Ectodermal cell (in vitro differentiated cells): ENCODE measurements around the gene ZFHX3.

Experiments
- H3K27ac ChIP-seq: 2 replicates; pipeline ENCODE4 v1.7.0; 2013; ENCODE audit warnings: mild to moderate bottlenecking, low read depth, low read length; ENCODE audit not compliant: insufficient read depth, poor library complexity, severe bottlenecking
- H3K27me3 ChIP-seq: 2 replicates; pipeline ENCODE4 v1.7.0; 2013; ENCODE audit warnings: mild to moderate bottlenecking, low read length; ENCODE audit not compliant: insufficient read depth, control insufficient read depth, poor library complexity, severe bottlenecking
- H3K36me3 ChIP-seq: one replicate; pipeline ENCODE4 v1.7.0; 2013; ENCODE audit warnings: low read length; ENCODE audit not compliant: control insufficient read depth, insufficient read depth
- H3K4me1 ChIP-seq: one replicate; pipeline ENCODE4 v1.7.0; 2013; ENCODE audit warnings: low read length; ENCODE audit not compliant: control insufficient read depth, insufficient read depth
- H3K4me3 ChIP-seq: 2 replicates; pipeline ENCODE4 v1.7.0; 2013; ENCODE audit warnings: low read depth, low read length, control low read depth; ENCODE audit not compliant: insufficient read depth
- H3K9me3 ChIP-seq: 2 replicates; pipeline ENCODE4 v1.7.0; 2013; ENCODE audit warnings: mild to moderate bottlenecking, low read length, moderate library complexity; ENCODE audit not compliant: control insufficient read depth
- WGBS, 2 experiments: methylation state at CpG; one replicate each; pipeline ENCODE4 v1.1.7; 2013; ENCODE audit warnings: missing lambda C conversion rate in 2 of 2; 5-methylcytosine and 5-hydroxymethylcytosine counted together

The ZFHX3 gene

DNA sequence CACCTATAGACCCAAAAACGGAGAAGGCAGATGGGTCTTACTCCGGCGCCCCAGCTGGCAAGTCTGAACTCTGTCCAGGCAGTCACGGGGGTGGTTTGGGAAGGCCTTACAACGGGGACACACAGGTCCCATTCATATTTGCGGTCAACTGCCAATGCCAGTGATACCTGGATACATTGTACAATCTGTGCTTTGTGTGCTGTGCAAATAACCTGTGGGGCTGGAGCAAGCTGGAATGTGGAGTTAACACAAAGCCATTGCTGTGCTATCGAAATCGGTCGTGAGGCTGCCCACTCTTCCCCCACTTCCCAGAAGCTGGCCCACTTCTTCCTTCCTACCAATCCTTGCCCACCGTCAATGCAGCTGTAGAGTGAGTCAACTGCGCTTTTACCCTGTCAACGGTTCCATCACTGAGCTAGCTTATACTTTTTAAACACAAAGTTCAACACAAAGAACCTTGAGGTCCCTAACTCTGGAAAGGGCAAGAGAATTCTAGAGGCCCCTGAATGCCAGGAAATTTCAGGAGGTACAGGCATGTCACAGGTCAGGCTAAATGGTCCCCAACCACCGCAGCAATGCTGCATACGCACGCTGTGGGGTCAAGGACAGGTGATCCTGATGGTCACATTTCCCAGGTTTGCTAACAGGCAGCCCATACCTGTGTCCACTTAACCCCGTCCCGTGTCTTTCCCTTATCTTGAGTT, 122.8 kb downstream of the ZFHX3 start:
- no peaks in the 10 kb centered on the region for H3K9me3 ChIP-seq
- H3K36me3 ChIP-seq = no peaks in the 10 kb centered on the region
- no peak overlapping the region for H3K4me3 ChIP-seq
- H3K27me3 ChIP-seq = no peaks in the 10 kb centered on the region
- WGBS, 2 experiments = 93 to 94% methylated on average over 17 of the region's 17 CpGs
- H3K27ac ChIP-seq = no peak overlapping the region
- H3K4me1 ChIP-seq = peaks cover 11% of the 10 kb centered on the region

DNA sequence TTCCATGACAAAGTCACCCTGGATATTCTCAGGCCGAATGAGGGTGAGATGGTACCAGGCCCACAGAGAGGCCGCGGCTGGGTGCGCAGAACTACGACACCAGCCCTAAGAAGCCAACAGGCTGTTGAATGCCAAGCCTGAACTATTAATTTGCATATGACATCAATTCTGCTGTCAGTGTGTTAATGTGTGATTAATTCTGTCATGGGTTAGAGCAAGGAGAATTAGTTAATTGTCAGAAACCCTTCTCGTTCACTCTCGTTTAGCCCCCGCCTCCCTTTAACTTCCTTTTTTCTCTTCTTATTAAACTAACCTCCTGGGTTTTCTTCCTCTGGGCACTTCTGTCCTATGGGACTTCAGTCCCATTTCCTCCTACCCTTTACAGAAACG, 123.4 kb downstream of the ZFHX3 start:
- Histone ChIP-seq H3K4me3 (no peak overlapping the region), H3K27me3 (no peaks in the 10 kb centered on the region), H3K9me3 (no peaks in the 10 kb centered on the region), H3K4me1 (peaks cover 11% of the 10 kb centered on the region), H3K27ac (no peak overlapping the region), H3K36me3 (no peaks in the 10 kb centered on the region)
- WGBS, 2 experiments = 95% methylated on average over 9 of the region's 9 CpGs

DNA sequence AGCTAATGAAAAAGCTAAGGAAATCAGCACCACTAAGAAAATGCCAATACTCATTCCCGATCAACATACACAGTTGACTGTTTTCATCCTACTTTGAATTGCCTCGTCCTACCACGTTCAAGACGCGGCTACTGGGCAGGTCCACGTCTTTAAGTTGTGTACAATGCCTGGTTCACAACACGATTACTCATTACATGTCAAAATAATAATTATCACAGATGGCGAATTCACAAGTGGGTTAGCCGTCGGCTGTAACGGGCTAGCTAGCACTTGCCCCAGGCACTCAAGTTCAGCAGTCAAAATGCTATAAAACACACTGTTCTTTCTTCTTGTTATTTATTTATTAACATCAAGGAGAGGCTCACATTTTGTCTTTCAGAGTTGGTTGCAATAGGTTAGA, 124.2 kb downstream of the ZFHX3 start:
- 93 to 95% methylated on average over 11 of the region's 11 CpGs for WGBS, 2 experiments
- peaks cover 11% of the 10 kb centered on the region for H3K4me1 ChIP-seq
- no peaks in the 10 kb centered on the region for H3K36me3 ChIP-seq
- H3K9me3 ChIP-seq = no peaks in the 10 kb centered on the region
- H3K27me3 ChIP-seq = no peaks in the 10 kb centered on the region
- H3K27ac ChIP-seq = no peak overlapping the region
- H3K4me3 ChIP-seq = no peak overlapping the region

DNA sequence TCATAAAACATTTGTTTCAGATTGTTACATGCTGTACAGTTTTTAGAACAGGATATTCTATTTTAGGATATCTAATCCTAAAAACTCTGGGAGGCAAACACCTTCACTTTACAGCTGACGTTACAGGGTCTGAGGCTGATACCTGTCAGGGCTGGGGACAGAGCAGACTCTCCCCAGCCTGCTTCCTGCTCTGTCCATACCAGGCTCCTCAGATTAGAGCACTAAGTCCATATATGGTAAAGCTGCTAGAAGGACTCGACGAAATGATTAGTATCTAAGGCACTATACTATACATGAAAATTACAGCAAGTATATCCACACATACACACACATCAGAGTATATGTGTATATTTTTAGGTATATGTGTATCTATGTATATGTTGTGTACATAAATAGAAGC, 125.2 kb downstream of the ZFHX3 start:
- H3K36me3 ChIP-seq = no peaks in the 10 kb centered on the region
- H3K27ac ChIP-seq = no peak overlapping the region
- H3K9me3 ChIP-seq = no peaks in the 10 kb centered on the region
- H3K4me1 ChIP-seq = peaks cover 11% of the 10 kb centered on the region
- no peak overlapping the region for H3K4me3 ChIP-seq
- WGBS, 2 experiments = 88 to 89% methylated on average over 1 of the region's 3 CpGs
- H3K27me3 ChIP-seq = no peaks in the 10 kb centered on the region

DNA sequence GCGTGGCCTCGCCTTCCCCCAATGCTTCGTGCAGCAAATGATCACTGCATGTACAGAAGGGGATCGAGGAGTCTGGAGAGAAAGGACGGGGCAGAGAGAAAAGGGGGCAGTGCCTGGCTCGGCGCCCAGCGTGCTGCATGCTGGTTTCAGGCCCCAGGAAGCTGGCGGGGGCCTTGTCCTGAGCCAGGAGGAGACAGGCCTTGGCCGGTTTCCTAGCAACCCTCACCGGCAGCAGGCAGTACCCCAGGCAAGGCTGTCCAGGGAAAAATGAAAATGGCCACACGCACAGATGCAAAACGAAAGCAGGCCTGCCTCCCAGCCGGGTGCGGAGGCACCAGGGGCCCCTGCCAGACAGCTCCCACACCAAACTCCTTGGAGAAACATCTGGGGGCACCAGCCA, 126.3 kb downstream of the ZFHX3 start:
- Histone ChIP-seq H3K4me3 (no peak overlapping the region), H3K36me3 (no peaks in the 10 kb centered on the region), H3K27me3 (no peaks in the 10 kb centered on the region), H3K4me1 (peaks cover 11% of the 10 kb centered on the region), H3K9me3 (no peaks in the 10 kb centered on the region), H3K27ac (no peak overlapping the region)
- WGBS, 2 experiments = 64 to 74% methylated on average over 15 of the region's 15 CpGs

DNA sequence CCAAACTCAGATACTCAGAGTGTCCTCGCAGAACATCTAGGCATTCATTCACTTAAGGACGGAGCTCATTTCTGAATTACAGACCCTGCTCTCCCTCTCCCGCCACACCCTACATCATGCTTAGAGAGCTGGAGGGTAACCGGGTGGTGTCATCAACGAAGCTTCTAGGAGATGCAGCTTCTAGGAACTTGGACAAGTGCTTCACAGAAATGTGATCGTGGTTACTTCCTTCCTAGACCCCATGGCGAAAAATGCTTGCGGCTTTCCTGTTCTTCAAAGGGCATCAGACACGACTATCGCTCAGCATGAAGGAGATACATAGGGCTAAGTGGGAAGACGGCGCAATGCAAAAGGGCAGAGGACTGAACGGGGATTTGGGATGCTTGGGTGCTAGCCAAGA, 126.8 kb downstream of the ZFHX3 start:
- no peaks in the 10 kb centered on the region for H3K36me3 ChIP-seq
- H3K4me1 ChIP-seq = peaks cover 11% of the 10 kb centered on the region
- H3K27ac ChIP-seq = no peak overlapping the region
- no peak overlapping the region for H3K4me3 ChIP-seq
- 94% methylated on average over 13 of the region's 13 CpGs for WGBS, 2 experiments
- no peaks in the 10 kb centered on the region for H3K9me3 ChIP-seq
- no peaks in the 10 kb centered on the region for H3K27me3 ChIP-seq

DNA sequence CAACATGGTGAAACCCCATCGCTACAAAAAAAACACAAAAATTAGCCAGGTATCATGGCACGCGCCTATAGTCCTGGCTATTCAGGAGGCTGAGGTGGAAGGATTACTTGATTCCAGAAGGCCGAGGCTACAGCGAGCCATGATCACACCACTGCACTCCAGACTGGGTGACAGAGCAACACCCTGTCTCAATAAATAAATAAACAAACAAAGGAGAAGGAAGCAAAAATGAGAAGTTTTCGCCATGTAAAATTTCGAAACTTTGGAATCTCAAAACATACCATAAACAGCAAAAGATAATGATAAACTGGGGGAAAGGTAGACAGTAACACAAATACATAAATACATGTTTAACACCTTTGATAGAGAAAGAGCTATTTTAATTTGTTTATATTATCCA, 130.9 kb downstream of the ZFHX3 start:
- Histone ChIP-seq H3K4me3 (no peak overlapping the region), H3K36me3 (no peaks in the 10 kb centered on the region), H3K9me3 (no peaks in the 10 kb centered on the region), H3K4me1 (peaks cover 8% of the 10 kb centered on the region), H3K27me3 (no peaks in the 10 kb centered on the region), H3K27ac (no peak overlapping the region)
- 92 to 100% methylated on average over 5 of the region's 7 CpGs for WGBS, 2 experiments

DNA sequence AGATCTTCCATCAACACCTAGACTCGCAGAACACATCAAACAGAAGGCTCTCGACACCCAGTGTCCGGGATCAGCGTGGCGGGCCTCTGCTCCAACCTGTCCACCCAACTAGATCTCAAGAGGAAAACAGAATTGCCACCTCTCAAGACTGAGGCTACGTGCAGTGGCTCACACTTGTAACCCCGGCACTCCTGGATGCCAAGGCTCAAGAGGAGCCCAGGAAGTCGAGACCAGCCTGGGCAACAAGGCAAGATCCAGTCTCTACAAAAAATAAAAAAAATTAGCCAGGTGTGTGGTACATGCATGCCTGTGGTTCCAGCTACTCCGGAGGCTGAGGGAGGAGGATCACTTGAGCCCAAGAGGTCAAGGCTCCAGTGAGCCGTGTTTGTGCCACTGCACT, 132.6 kb downstream of the ZFHX3 start:
- H3K4me3 ChIP-seq = no peak overlapping the region
- no peaks in the 10 kb centered on the region for H3K9me3 ChIP-seq
- no peaks in the 10 kb centered on the region for H3K36me3 ChIP-seq
- WGBS, 2 experiments = 89 to 97% methylated on average over 10 of the region's 10 CpGs
- H3K27ac ChIP-seq = no peak overlapping the region
- H3K27me3 ChIP-seq = no peaks in the 10 kb centered on the region
- H3K4me1 ChIP-seq = no peaks in the 10 kb centered on the region

DNA sequence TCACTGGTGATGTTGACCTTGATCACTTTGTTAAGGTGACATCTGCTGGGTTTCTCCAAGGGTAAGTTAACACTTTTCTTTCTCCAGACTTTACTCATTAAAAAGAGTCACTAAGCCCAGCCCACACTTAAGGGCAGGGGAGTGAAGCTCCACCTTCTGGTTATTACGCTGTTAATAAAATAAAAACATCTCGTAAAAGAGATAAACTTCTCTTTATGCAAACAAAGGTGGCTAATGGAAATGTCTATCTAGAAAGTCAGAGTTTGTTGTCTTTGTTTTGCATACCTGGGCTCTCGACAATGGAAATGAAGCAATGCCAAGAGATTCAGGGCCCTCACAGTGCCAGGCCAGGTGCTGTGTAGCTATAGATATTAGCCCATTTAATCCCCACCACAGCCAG, 134.4 kb downstream of the ZFHX3 start:
- Histone ChIP-seq H3K27ac (no peak overlapping the region), H3K36me3 (no peaks in the 10 kb centered on the region), H3K4me1 (no peaks in the 10 kb centered on the region), H3K9me3 (no peaks in the 10 kb centered on the region), H3K27me3 (no peaks in the 10 kb centered on the region), H3K4me3 (no peak overlapping the region)
- 91 to 97% methylated on average over 3 of the region's 3 CpGs for WGBS, 2 experiments

DNA sequence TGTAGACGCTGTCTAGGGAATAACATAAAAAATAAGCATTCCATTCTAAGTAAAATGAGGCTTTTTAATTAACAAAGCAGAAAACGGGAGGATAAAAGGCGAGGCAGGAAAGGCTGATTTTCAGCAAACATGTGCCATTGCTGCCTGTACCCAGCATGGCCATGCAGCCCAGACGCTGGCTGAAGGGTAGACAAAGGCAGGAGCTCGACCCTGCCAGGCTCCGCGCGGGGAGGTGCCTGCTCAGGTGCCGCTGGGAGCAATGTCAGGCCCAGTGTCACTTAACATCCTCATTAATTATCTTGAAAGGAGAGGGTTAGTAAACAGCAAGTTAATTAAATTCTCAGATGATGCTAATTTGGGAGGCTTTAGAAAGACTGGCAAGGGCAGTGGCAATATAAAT, 136.0 kb downstream of the ZFHX3 start:
- Histone ChIP-seq H3K27ac (no peak overlapping the region), H3K4me3 (no peak overlapping the region), H3K27me3 (no peaks in the 10 kb centered on the region), H3K9me3 (no peaks in the 10 kb centered on the region), H3K4me1 (no peaks in the 10 kb centered on the region), H3K36me3 (no peaks in the 10 kb centered on the region)
- 87 to 90% methylated on average over 8 to 9 of the region's 9 CpGs for WGBS, 2 experiments

DNA sequence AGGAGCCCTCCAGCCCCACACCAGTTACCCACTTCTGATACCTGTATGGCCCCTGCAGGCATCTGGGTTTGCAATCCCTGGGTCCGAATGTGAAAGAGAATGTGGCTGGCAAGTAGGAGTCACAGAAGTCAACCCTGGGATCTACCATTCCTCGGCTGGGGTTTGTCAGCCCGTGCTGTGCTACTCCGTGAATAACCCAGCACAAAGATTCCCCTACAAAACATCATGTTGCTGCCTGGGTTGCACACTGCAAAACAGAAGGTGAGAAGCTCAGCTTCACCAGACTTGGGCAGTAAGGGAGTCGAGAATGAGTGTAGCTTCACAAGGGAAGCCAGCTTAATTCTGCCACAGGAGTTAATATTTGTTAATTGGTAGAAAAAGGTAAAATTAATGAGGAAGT, 137.1 kb downstream of the ZFHX3 start:
- Histone ChIP-seq H3K36me3 (no peaks in the 10 kb centered on the region), H3K27me3 (no peaks in the 10 kb centered on the region), H3K9me3 (no peaks in the 10 kb centered on the region), H3K4me1 (no peaks in the 10 kb centered on the region), H3K27ac (no peak overlapping the region), H3K4me3 (no peak overlapping the region)
- 80 to 89% methylated on average over 5 of the region's 5 CpGs for WGBS, 2 experiments
